Ishikawa (cell line): Measurements from ENCODE around the gene DYRK4.

ENCODE experiments used
- CREB1 ChIP-seq: IDR thresholded peaks from 2 replicates; pipeline ENCODE4 v1.6.1; 2012; ENCODE audit warnings: low read depth
- EGR1 ChIP-seq: IDR thresholded peaks from 2 replicates; pipeline ENCODE4 v1.6.1; 2012
- EP300 ChIP-seq: IDR thresholded peaks from 2 replicates; pipeline ENCODE4 v1.6.1; 2012; ENCODE audit warnings: borderline replicate concordance
- MAX ChIP-seq: IDR thresholded peaks from 2 replicates; pipeline ENCODE4 v1.6.1; 2012
- RAD21 ChIP-seq: IDR thresholded peaks from 2 replicates; pipeline ENCODE4 v1.6.1; 2012; ENCODE audit warnings: low read depth
- TAF1 ChIP-seq: IDR thresholded peaks from 2 replicates; pipeline ENCODE4 v1.6.1; 2012; ENCODE audit warnings: low read depth, mild to moderate bottlenecking

- TF ChIP-seq RAD21: peak; percentile 24
- no peak for TF ChIP-seq EGR1
- no peak for TF ChIP-seq TAF1
- no peak for TF ChIP-seq MAX
- TF ChIP-seq CREB1: no peak
- no peak for TF ChIP-seq EP300
Measured at GRCh38 chr12:4526923-4527546, 35.0 kb upstream of the DYRK4 start.
